22Rv1 (cell line): Measurements from ENCODE around the gene PARVG.

Source experiments
- CTCF ChIP-seq: fragments of 450-650 bp; IDR thresholded peaks from 2 replicates; pipeline ENCODE4 v1.5.1; 2017; ENCODE audit warnings: mild to moderate bottlenecking
- ZFX ChIP-seq: fragments of 450-650 bp; IDR thresholded peaks from 2 replicates; pipeline ENCODE4 v1.6.1; 2017; ENCODE audit warnings: antibody characterized with exemption, borderline replicate concordance

- no peak for TF ChIP-seq CTCF
- TF ChIP-seq ZFX: no peak
These were observed 64.7 kb downstream of the PARVG start for GRCh38 chr22:44245438-44245837.
